WTC11 (cell line): ENCODE data around the gene KLHDC8A. TPM values are rescaled to one million over a fixed set of nuclear protein-coding genes. Genes with fewer than 3 reads are reported as not detected.

ENCODE experiments used
- CREM ChIP-seq: sonication (generic); formaldehyde crosslinking; IDR thresholded peaks from 2 replicates; pipeline ENCODE4 v1.8.1; 2022; ENCODE audit warnings: mild to moderate bottlenecking, missing genetic modification reagents, moderate library complexity
- E2F5 ChIP-seq: sonication (generic); formaldehyde crosslinking; IDR thresholded peaks from 2 replicates; pipeline ENCODE4 v1.8.1; 2022; ENCODE audit warnings: mild to moderate bottlenecking, moderate library complexity, missing genetic modification reagents
- ESRRA ChIP-seq: sonication (generic); formaldehyde crosslinking; IDR thresholded peaks from 2 replicates; pipeline ENCODE4 v1.8.1; 2022; ENCODE audit warnings: mild to moderate bottlenecking, missing genetic modification reagents, borderline replicate concordance
- FOXP1 ChIP-seq: sonication (generic); formaldehyde crosslinking; IDR thresholded peaks from 2 replicates; pipeline ENCODE4 v1.8.0; 2022; ENCODE audit warnings: missing genetic modification reagents, mild to moderate bottlenecking, moderate library complexity, borderline replicate concordance
- GTF2I ChIP-seq: fragments of 250-450 bp; sonication (Bioruptor Pico); conservative IDR thresholded peaks from 2 replicates; pipeline ENCODE4 v1.4.0; 2021; ENCODE audit warnings: mild to moderate bottlenecking
- HMGA2 ChIP-seq: fragments of 250-450 bp; sonication (Bioruptor Pico); IDR thresholded peaks from 2 replicates; pipeline ENCODE4 v1.4.0; 2021; ENCODE audit warnings: mild to moderate bottlenecking, moderate library complexity
- IRF2 ChIP-seq: sonication (generic); formaldehyde crosslinking; IDR thresholded peaks from 2 replicates; pipeline ENCODE4 v1.8.0; 2022; ENCODE audit warnings: low read depth, missing genetic modification reagents, borderline replicate concordance
- JUN ChIP-seq: sonication (generic); formaldehyde crosslinking; IDR thresholded peaks from 2 replicates; pipeline ENCODE4 v1.8.0; 2023; ENCODE audit warnings: mild to moderate bottlenecking, missing genetic modification reagents
- KAT7 ChIP-seq: sonication (generic); formaldehyde crosslinking; IDR thresholded peaks from 2 replicates; pipeline ENCODE4 v1.8.1; 2023; ENCODE audit warnings: missing genetic modification reagents, mild to moderate bottlenecking, borderline replicate concordance
- MYBL2 ChIP-seq: sonication (generic); formaldehyde crosslinking; IDR thresholded peaks from 2 replicates; pipeline ENCODE4 v1.8.1; 2023; ENCODE audit warnings: mild to moderate bottlenecking, moderate library complexity, missing genetic modification reagents
- NFATC4 ChIP-seq: fragments of 250-450 bp; sonication (Bioruptor Pico); IDR thresholded peaks from 2 replicates; pipeline ENCODE4 v1.9.0; 2021; ENCODE audit warnings: mild to moderate bottlenecking
- NFE2L1 ChIP-seq: sonication (generic); formaldehyde crosslinking; IDR thresholded peaks from 2 replicates; pipeline ENCODE4 v1.8.1; 2023; ENCODE audit warnings: missing genetic modification reagents
- NR3C1 ChIP-seq: sonication (generic); formaldehyde crosslinking; conservative IDR thresholded peaks from 2 replicates; pipeline ENCODE4 v1.8.1; 2023; ENCODE audit warnings: low read depth, mild to moderate bottlenecking, missing genetic modification reagents
- OVOL2 ChIP-seq: fragments of 250-450 bp; sonication (Bioruptor Pico); IDR thresholded peaks from 2 replicates; pipeline ENCODE4 v1.9.0; 2021; ENCODE audit warnings: mild to moderate bottlenecking, borderline replicate concordance
- PRRX2 ChIP-seq: fragments of 250-450 bp; sonication (Bioruptor Pico); IDR thresholded peaks from 2 replicates; pipeline ENCODE4 v1.8.0; 2021; ENCODE audit warnings: mild to moderate bottlenecking
- RELA ChIP-seq: sonication (generic); formaldehyde crosslinking; IDR thresholded peaks from 2 replicates; pipeline ENCODE4 v1.8.1; 2022; ENCODE audit warnings: missing genetic modification reagents, mild to moderate bottlenecking, borderline replicate concordance
- SMAD3 ChIP-seq: sonication (generic); formaldehyde crosslinking; IDR thresholded peaks from 2 replicates; pipeline ENCODE4 v1.8.0; 2022; ENCODE audit warnings: missing genetic modification reagents, mild to moderate bottlenecking, borderline replicate concordance
- TEAD4 ChIP-seq: sonication (generic); formaldehyde crosslinking; IDR thresholded peaks from 2 replicates; pipeline ENCODE4 v1.8.0; 2022; ENCODE audit warnings: mild to moderate bottlenecking, missing genetic modification reagents
- USF1 ChIP-seq: sonication (generic); formaldehyde crosslinking; IDR thresholded peaks from 2 replicates; pipeline ENCODE4 v1.8.0; 2022; ENCODE audit warnings: mild to moderate bottlenecking, missing genetic modification reagents
- ZBTB21 ChIP-seq: sonication (generic); formaldehyde crosslinking; IDR thresholded peaks from 2 replicates; pipeline ENCODE4 v1.8.1; 2023; ENCODE audit warnings: mild to moderate bottlenecking, missing genetic modification reagents, borderline replicate concordance
- ZNF121 ChIP-seq: sonication (generic); formaldehyde crosslinking; IDR thresholded peaks from 2 replicates; pipeline ENCODE4 v1.8.0; 2023; ENCODE audit warnings: missing genetic modification reagents
- ZNF138 ChIP-seq: sonication (generic); formaldehyde crosslinking; conservative IDR thresholded peaks from 2 replicates; pipeline ENCODE4 v1.8.1; 2022; ENCODE audit warnings: mild to moderate bottlenecking, moderate library complexity, missing genetic modification reagents
- ZNF232 ChIP-seq: sonication (generic); formaldehyde crosslinking; IDR thresholded peaks from 2 replicates; pipeline ENCODE4 v1.8.0; 2022; ENCODE audit warnings: mild to moderate bottlenecking, missing genetic modification reagents
- ZNF263 ChIP-seq: sonication (generic); formaldehyde crosslinking; IDR thresholded peaks from 2 replicates; pipeline ENCODE4 v1.8.1; 2022; ENCODE audit warnings: low read depth, mild to moderate bottlenecking, moderate library complexity, missing genetic modification reagents
- ZNF317 ChIP-seq: sonication (generic); formaldehyde crosslinking; IDR thresholded peaks from 2 replicates; pipeline ENCODE4 v1.8.1; 2023; ENCODE audit warnings: low read depth, mild to moderate bottlenecking, moderate library complexity, missing genetic modification reagents, borderline replicate concordance
- total RNA-seq: library from RNA; stranded (reverse); gene quantifications from 3 replicates; pipeline ENCODE4 v1.2.3, GENCODE V29; 2021
- TF ChIP-seq, protein P1 (sequence below): sonication (generic); formaldehyde crosslinking; IDR thresholded peaks from 2 replicates; pipeline ENCODE4 v1.8.0; 2023; ENCODE audit warnings: missing genetic modification reagents, mild to moderate bottlenecking, borderline replicate concordance
- TF ChIP-seq, protein P2 (sequence below): fragments of 250-450 bp; sonication (Bioruptor Pico); IDR thresholded peaks from 2 replicates; pipeline ENCODE4 v1.9.0; 2021; ENCODE audit warnings: mild to moderate bottlenecking, borderline replicate concordance
- TF ChIP-seq, protein P3 (sequence below): sonication (generic); formaldehyde crosslinking; IDR thresholded peaks from 2 replicates; pipeline ENCODE4 v1.8.0; 2023; ENCODE audit warnings: missing genetic modification reagents

Gene KLHDC8A
- total RNA-seq, 1 experiment from 2014 or later = 1.7 TPM

GRCh38 chr1:205301205-205301821 lies 55.4 kb downstream of the KLHDC8A start (continued):
- TF ChIP-seq, protein P1, sequence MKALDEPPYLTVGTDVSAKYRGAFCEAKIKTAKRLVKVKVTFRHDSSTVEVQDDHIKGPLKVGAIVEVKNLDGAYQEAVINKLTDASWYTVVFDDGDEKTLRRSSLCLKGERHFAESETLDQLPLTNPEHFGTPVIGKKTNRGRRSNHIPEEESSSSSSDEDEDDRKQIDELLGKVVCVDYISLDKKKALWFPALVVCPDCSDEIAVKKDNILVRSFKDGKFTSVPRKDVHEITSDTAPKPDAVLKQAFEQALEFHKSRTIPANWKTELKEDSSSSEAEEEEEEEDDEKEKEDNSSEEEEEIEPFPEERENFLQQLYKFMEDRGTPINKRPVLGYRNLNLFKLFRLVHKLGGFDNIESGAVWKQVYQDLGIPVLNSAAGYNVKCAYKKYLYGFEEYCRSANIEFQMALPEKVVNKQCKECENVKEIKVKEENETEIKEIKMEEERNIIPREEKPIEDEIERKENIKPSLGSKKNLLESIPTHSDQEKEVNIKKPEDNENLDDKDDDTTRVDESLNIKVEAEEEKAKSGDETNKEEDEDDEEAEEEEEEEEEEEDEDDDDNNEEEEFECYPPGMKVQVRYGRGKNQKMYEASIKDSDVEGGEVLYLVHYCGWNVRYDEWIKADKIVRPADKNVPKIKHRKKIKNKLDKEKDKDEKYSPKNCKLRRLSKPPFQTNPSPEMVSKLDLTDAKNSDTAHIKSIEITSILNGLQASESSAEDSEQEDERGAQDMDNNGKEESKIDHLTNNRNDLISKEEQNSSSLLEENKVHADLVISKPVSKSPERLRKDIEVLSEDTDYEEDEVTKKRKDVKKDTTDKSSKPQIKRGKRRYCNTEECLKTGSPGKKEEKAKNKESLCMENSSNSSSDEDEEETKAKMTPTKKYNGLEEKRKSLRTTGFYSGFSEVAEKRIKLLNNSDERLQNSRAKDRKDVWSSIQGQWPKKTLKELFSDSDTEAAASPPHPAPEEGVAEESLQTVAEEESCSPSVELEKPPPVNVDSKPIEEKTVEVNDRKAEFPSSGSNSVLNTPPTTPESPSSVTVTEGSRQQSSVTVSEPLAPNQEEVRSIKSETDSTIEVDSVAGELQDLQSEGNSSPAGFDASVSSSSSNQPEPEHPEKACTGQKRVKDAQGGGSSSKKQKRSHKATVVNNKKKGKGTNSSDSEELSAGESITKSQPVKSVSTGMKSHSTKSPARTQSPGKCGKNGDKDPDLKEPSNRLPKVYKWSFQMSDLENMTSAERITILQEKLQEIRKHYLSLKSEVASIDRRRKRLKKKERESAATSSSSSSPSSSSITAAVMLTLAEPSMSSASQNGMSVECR (CRISPR knock-in tag) = peak; percentile 62; the same call in 1 of the 2 replicates
- TF ChIP-seq ZNF263 = no peak
- TF ChIP-seq PRRX2 (CRISPR knock-in tag) = no peak; the same call in 1 of the 2 replicates
- TF ChIP-seq MYBL2 = peak; percentile 60; the same call in 1 of the 2 replicates
- TF ChIP-seq ZNF138 (CRISPR knock-in tag) = 0 out of 2 replicates have a peak, but pooled peaks have one; percentile 59
- TF ChIP-seq, protein P2, sequence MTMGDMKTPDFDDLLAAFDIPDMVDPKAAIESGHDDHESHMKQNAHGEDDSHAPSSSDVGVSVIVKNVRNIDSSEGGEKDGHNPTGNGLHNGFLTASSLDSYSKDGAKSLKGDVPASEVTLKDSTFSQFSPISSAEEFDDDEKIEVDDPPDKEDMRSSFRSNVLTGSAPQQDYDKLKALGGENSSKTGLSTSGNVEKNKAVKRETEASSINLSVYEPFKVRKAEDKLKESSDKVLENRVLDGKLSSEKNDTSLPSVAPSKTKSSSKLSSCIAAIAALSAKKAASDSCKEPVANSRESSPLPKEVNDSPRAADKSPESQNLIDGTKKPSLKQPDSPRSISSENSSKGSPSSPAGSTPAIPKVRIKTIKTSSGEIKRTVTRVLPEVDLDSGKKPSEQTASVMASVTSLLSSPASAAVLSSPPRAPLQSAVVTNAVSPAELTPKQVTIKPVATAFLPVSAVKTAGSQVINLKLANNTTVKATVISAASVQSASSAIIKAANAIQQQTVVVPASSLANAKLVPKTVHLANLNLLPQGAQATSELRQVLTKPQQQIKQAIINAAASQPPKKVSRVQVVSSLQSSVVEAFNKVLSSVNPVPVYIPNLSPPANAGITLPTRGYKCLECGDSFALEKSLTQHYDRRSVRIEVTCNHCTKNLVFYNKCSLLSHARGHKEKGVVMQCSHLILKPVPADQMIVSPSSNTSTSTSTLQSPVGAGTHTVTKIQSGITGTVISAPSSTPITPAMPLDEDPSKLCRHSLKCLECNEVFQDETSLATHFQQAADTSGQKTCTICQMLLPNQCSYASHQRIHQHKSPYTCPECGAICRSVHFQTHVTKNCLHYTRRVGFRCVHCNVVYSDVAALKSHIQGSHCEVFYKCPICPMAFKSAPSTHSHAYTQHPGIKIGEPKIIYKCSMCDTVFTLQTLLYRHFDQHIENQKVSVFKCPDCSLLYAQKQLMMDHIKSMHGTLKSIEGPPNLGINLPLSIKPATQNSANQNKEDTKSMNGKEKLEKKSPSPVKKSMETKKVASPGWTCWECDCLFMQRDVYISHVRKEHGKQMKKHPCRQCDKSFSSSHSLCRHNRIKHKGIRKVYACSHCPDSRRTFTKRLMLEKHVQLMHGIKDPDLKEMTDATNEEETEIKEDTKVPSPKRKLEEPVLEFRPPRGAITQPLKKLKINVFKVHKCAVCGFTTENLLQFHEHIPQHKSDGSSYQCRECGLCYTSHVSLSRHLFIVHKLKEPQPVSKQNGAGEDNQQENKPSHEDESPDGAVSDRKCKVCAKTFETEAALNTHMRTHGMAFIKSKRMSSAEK = no peak
- peak; percentile 74; the same call in 1 of the 2 replicates for TF ChIP-seq NFE2L1
- 0 out of 2 replicates have a peak, but pooled peaks have one; percentile 62 for TF ChIP-seq ZBTB21
- TF ChIP-seq NR3C1 (CRISPR knock-in tag) = peak; percentile 64; the same call in 1 of the 2 replicates
- no peak for TF ChIP-seq OVOL2 (CRISPR knock-in tag)
- no peak for TF ChIP-seq HMGA2 (CRISPR knock-in tag)
- TF ChIP-seq, protein P3, sequence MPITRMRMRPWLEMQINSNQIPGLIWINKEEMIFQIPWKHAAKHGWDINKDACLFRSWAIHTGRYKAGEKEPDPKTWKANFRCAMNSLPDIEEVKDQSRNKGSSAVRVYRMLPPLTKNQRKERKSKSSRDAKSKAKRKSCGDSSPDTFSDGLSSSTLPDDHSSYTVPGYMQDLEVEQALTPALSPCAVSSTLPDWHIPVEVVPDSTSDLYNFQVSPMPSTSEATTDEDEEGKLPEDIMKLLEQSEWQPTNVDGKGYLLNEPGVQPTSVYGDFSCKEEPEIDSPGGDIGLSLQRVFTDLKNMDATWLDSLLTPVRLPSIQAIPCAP = no peak
- no peak for TF ChIP-seq JUN (CRISPR knock-in tag)
- TF ChIP-seq NFATC4 = peak; percentile 47; the same call in 1 of the 2 replicates
- no peak for TF ChIP-seq E2F5 (CRISPR knock-in tag)
- TF ChIP-seq ZNF121 = no peak
- TF ChIP-seq CREM (CRISPR knock-in tag) = no peak
- TF ChIP-seq RELA (CRISPR knock-in tag) = no peak
- peak; percentile 94; the same call in 1 of the 2 replicates for TF ChIP-seq FOXP1
- TF ChIP-seq TEAD4 (CRISPR knock-in tag) = peak; percentile 99
- no peak for TF ChIP-seq ZNF317 (CRISPR knock-in tag)
- no peak for TF ChIP-seq SMAD3 (CRISPR knock-in tag)
- TF ChIP-seq USF1 (CRISPR knock-in tag) = peak; percentile 48; the same call in 1 of the 2 replicates
- no peak for TF ChIP-seq IRF2 (CRISPR knock-in tag)
- TF ChIP-seq KAT7 (CRISPR knock-in tag) = no peak
- TF ChIP-seq ZNF232 (CRISPR knock-in tag) = no peak
- TF ChIP-seq ESRRA (CRISPR knock-in tag) = no peak
- no peak for TF ChIP-seq GTF2I
